GM18909 (cell line): ENCODE data around the gene TMEM51.

ENCODE experiments used
- ATAC-seq: cut with Tn5 transposase; IDR thresholded peaks from one replicate; pipeline ENCODE4 v1.9.1; 2021; ENCODE audit warnings: mild to moderate bottlenecking; ENCODE audit not compliant: unreplicated experiment, poor library complexity

Gene TMEM51

GRCh38 chr1:15212216-15212953 is 58.8 kb downstream of the TMEM51 start:
- no peak for ATAC-seq

GRCh38 chr1:15212954-15213291 is 59.4 kb downstream of the TMEM51 start:
- ATAC-seq, result no peak

- ATAC-seq, result no peak
Measured at GRCh38 chr1:15213341-15213821, 59.8 kb downstream of the TMEM51 start.

- ATAC-seq, result no peak
Measured at GRCh38 chr1:15214527-15214926, 61.0 kb downstream of the TMEM51 start.

- no peak for ATAC-seq
Measured at GRCh38 chr1:15215116-15215515, 61.6 kb downstream of the TMEM51 start.

GRCh38 chr1:15217654-15218053 is 64.1 kb downstream of the TMEM51 start:
- no peak for ATAC-seq

GRCh38 chr1:15218287-15219279 is 65.0 kb downstream of the TMEM51 start:
- ATAC-seq, result no peak

GRCh38 chr1:15219280-15220023 is 65.9 kb downstream of the TMEM51 start:
- ATAC-seq, result no peak

- no peak for ATAC-seq
Measured at GRCh38 chr1:15220024-15220392, 66.5 kb downstream of the TMEM51 start.

GRCh38 chr1:15220825-15221431 is 67.4 kb downstream of the TMEM51 start:
- no peak for ATAC-seq

- ATAC-seq, result no peak
Measured at GRCh38 chr1:15222653-15223303, 69.2 kb downstream of the TMEM51 start.

- no peak for ATAC-seq
Measured at GRCh38 chr1:15224259-15224869, 70.8 kb downstream of the TMEM51 start.

- no peak for ATAC-seq
Measured at GRCh38 chr1:15224974-15225373, 71.4 kb downstream of the TMEM51 start.

GRCh38 chr1:15225461-15225860 is 71.9 kb downstream of the TMEM51 start:
- no peak for ATAC-seq

- ATAC-seq, result no peak
Measured at GRCh38 chr1:15226388-15227255, 73.1 kb downstream of the TMEM51 start.

- no peak for ATAC-seq
Measured at GRCh38 chr1:15229707-15230131, 76.2 kb downstream of the TMEM51 start.

- peak; percentile 89 for ATAC-seq
Measured at GRCh38 chr1:15231714-15232201, 78.2 kb downstream of the TMEM51 start.

- no peak for ATAC-seq
Measured at GRCh38 chr1:15233689-15234088, 80.1 kb downstream of the TMEM51 start.
